ENCODE results near the gene ARFGAP1.

DNA sequence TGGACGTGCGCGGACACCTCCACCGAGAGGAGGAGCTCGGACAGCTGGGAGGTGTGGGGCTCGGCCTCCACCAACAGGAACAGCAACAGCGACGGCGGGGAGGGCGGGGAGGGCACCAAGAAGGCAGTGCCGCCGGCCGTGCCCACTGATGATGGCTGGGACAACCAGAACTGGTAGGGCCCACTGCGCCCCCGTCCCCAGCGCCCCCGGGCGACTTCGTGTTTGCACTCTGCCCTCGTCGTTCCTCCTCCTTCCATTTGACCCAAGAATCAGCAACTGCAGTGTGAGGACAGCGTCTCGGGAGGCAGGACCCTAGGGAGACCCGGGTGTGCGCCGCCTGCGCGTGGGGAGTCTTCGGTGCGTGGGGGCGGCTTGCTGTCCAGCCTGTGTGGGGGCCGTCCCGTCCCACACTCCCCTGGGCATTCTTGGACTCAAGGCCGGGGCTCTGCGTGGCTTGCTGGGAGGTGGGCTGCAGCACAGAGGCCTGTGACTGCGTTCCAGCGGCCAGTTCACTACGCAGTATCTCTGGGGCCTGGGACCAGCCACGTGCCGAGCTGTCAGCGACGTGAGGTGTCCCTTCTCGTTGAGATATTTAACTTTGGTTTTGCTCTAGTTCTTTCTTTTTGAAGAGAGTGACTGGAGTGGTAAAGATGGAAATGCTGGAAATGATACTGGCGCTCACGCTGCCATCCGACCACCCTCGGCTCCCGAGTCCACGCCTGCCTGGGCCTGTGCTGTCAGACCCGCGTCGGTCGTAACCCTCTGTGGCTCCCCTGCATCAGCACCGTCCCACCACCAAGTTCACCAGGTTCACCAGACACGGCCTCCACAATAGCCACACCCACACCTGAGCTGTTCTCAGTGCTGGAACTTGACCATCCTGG, 15.3 kb downstream of the ARFGAP1 start:
- TF ChIP-seq, protein P1, sequence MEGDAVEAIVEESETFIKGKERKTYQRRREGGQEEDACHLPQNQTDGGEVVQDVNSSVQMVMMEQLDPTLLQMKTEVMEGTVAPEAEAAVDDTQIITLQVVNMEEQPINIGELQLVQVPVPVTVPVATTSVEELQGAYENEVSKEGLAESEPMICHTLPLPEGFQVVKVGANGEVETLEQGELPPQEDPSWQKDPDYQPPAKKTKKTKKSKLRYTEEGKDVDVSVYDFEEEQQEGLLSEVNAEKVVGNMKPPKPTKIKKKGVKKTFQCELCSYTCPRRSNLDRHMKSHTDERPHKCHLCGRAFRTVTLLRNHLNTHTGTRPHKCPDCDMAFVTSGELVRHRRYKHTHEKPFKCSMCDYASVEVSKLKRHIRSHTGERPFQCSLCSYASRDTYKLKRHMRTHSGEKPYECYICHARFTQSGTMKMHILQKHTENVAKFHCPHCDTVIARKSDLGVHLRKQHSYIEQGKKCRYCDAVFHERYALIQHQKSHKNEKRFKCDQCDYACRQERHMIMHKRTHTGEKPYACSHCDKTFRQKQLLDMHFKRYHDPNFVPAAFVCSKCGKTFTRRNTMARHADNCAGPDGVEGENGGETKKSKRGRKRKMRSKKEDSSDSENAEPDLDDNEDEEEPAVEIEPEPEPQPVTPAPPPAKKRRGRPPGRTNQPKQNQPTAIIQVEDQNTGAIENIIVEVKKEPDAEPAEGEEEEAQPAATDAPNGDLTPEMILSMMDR (IDR thresholded peaks at IDR 0.05) = no peak
- no peak for TF ChIP-seq MXD4 (CRISPR knock-in tag; IDR thresholded peaks at IDR 0.05; ENCODE audit: borderline replicate concordance)
- no peak for TF ChIP-seq ZNF121 (CRISPR knock-in tag; IDR thresholded peaks at IDR 0.05)
- TF ChIP-seq, protein P2, sequence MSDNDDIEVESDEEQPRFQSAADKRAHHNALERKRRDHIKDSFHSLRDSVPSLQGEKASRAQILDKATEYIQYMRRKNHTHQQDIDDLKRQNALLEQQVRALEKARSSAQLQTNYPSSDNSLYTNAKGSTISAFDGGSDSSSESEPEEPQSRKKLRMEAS (CRISPR knock-in tag; IDR thresholded peaks at IDR 0.05) = no peak
- TF ChIP-seq TEAD4 (CRISPR knock-in tag; IDR thresholded peaks at IDR 0.05) = no peak
- TF ChIP-seq ZNF232 (CRISPR knock-in tag; IDR thresholded peaks at IDR 0.05) = no peak
- TF ChIP-seq, protein P3, sequence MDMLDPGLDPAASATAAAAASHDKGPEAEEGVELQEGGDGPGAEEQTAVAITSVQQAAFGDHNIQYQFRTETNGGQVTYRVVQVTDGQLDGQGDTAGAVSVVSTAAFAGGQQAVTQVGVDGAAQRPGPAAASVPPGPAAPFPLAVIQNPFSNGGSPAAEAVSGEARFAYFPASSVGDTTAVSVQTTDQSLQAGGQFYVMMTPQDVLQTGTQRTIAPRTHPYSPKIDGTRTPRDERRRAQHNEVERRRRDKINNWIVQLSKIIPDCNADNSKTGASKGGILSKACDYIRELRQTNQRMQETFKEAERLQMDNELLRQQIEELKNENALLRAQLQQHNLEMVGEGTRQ (CRISPR knock-in tag; IDR thresholded peaks at IDR 0.05) = no peak
- TF ChIP-seq, protein P4, sequence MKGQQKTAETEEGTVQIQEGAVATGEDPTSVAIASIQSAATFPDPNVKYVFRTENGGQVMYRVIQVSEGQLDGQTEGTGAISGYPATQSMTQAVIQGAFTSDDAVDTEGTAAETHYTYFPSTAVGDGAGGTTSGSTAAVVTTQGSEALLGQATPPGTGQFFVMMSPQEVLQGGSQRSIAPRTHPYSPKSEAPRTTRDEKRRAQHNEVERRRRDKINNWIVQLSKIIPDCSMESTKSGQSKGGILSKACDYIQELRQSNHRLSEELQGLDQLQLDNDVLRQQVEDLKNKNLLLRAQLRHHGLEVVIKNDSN (CRISPR knock-in tag; IDR thresholded peaks at IDR 0.05) = no peak
- no peak for TF ChIP-seq NR2C2 (CRISPR knock-in tag; IDR thresholded peaks at IDR 0.05)
- TF ChIP-seq, protein P5, sequence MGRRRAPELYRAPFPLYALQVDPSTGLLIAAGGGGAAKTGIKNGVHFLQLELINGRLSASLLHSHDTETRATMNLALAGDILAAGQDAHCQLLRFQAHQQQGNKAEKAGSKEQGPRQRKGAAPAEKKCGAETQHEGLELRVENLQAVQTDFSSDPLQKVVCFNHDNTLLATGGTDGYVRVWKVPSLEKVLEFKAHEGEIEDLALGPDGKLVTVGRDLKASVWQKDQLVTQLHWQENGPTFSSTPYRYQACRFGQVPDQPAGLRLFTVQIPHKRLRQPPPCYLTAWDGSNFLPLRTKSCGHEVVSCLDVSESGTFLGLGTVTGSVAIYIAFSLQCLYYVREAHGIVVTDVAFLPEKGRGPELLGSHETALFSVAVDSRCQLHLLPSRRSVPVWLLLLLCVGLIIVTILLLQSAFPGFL (CRISPR knock-in tag; IDR thresholded peaks at IDR 0.05; ENCODE audit: borderline replicate concordance) = no peak
- no peak for TF ChIP-seq CREM (CRISPR knock-in tag; IDR thresholded peaks at IDR 0.05)
- TF ChIP-seq, protein P6, sequence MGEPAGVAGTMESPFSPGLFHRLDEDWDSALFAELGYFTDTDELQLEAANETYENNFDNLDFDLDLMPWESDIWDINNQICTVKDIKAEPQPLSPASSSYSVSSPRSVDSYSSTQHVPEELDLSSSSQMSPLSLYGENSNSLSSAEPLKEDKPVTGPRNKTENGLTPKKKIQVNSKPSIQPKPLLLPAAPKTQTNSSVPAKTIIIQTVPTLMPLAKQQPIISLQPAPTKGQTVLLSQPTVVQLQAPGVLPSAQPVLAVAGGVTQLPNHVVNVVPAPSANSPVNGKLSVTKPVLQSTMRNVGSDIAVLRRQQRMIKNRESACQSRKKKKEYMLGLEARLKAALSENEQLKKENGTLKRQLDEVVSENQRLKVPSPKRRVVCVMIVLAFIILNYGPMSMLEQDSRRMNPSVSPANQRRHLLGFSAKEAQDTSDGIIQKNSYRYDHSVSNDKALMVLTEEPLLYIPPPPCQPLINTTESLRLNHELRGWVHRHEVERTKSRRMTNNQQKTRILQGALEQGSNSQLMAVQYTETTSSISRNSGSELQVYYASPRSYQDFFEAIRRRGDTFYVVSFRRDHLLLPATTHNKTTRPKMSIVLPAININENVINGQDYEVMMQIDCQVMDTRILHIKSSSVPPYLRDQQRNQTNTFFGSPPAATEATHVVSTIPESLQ (CRISPR knock-in tag; IDR thresholded peaks at IDR 0.05) = no peak
